Measurements from ENCODE around the gene OSBP2.

Gene OSBP2

GRCh38 chr22:30694640-30695350 lies at the start of gene OSBP2:
Gene OSBP2 (plus strand): TSS chr22:30694874. CDS start chr22:30694910, 36 bp downstream.
- H3K4me1 Mint-ChIP-seq, result peaks cover 5% of the 10 kb centered on the region in 2 donors
- DNase-seq (no peak), ATAC-seq (replicated peaks) (peak; percentile 62)
- H3K36me3 Mint-ChIP-seq, result no peaks in the 10 kb centered on the region
- H3K27me3 Mint-ChIP-seq, result peaks cover 43 to 63% of the 10 kb centered on the region in 2 donors
- peak within 1 kb of the TSS; percentile 59 for H3K27ac Mint-ChIP-seq
- no peaks in the 10 kb centered on the region for H3K9me3 Mint-ChIP-seq
- H3K4me3 Mint-ChIP-seq, result peak within 1 kb of the TSS; percentile 87 to 88

GRCh38 chr22:30646518-30647160 lies 48.0 kb upstream of the OSBP2 start:
- Mint-ChIP-seq H3K27me3 (no peaks in the 10 kb centered on the region), H3K36me3 (peaks cover 0 to 4% of the 10 kb centered on the region in 2 donors), H3K4me3 (no peak overlapping the region), H3K4me1 (peaks cover 17 to 30% of the 10 kb centered on the region in 2 donors), H3K9me3 (no peaks in the 10 kb centered on the region), H3K27ac (no peak overlapping the region)
- ATAC-seq (replicated peaks) (no peak), DNase-seq (no peak)

- no peak for DNase-seq
- no peaks in the 10 kb centered on the region for H3K27me3 Mint-ChIP-seq
- no peak for ATAC-seq (replicated peaks)
- H3K36me3 Mint-ChIP-seq, result peaks cover 0 to 4% of the 10 kb centered on the region in 2 donors
- no peak overlapping the region for H3K4me3 Mint-ChIP-seq
- H3K4me1 Mint-ChIP-seq, result peaks cover 17 to 30% of the 10 kb centered on the region in 2 donors
- no peaks in the 10 kb centered on the region for H3K9me3 Mint-ChIP-seq
- no peak overlapping the region for H3K27ac Mint-ChIP-seq
Measured at GRCh38 chr22:30647536-30647935, 47.1 kb upstream of the OSBP2 start.

GRCh38 chr22:30648825-30649224 lies 45.8 kb upstream of the OSBP2 start:
- no peak for DNase-seq
- Mint-ChIP-seq H3K4me1 (peaks cover 11 to 30% of the 10 kb centered on the region in 2 donors), H3K27me3 (no peaks in the 10 kb centered on the region), H3K27ac (peak overlapping the region; percentile 76), H3K4me3 (no peak overlapping the region), H3K36me3 (peaks cover 0 to 4% of the 10 kb centered on the region in 2 donors), H3K9me3 (no peaks in the 10 kb centered on the region)
- no peak for ATAC-seq (replicated peaks)

GRCh38 chr22:30649430-30650007 lies 45.2 kb upstream of the OSBP2 start:
- peak; percentile 100 for ATAC-seq (replicated peaks)
- Mint-ChIP-seq H3K27ac (peak overlapping the region; percentile 79), H3K36me3 (peaks cover 3 to 9% of the 10 kb centered on the region in 2 donors), H3K9me3 (no peaks in the 10 kb centered on the region), H3K27me3 (no peaks in the 10 kb centered on the region), H3K4me1 (peaks cover 11 to 30% of the 10 kb centered on the region in 2 donors), H3K4me3 (no peak overlapping the region)
- peak; percentile 73 for DNase-seq

GRCh38 chr22:30650508-30651116 lies 44.1 kb upstream of the OSBP2 start:
- no peaks in the 10 kb centered on the region for H3K9me3 Mint-ChIP-seq
- DNase-seq (no peak), ATAC-seq (replicated peaks) (no peak)
- H3K27ac Mint-ChIP-seq, result peak overlapping the region; percentile 47
- H3K27me3 Mint-ChIP-seq, result no peaks in the 10 kb centered on the region
- no peak overlapping the region for H3K4me3 Mint-ChIP-seq
- peaks cover 11 to 30% of the 10 kb centered on the region in 2 donors for H3K4me1 Mint-ChIP-seq
- H3K36me3 Mint-ChIP-seq, result peaks cover 11 to 16% of the 10 kb centered on the region in 2 donors

- ATAC-seq (replicated peaks) (no peak), DNase-seq (no peak)
- no peaks in the 10 kb centered on the region for H3K9me3 Mint-ChIP-seq
- peaks cover 11 to 17% of the 10 kb centered on the region in 2 donors for H3K36me3 Mint-ChIP-seq
- no peak overlapping the region for H3K4me3 Mint-ChIP-seq
- no peaks in the 10 kb centered on the region for H3K27me3 Mint-ChIP-seq
- H3K4me1 Mint-ChIP-seq, result peaks cover 11 to 30% of the 10 kb centered on the region in 2 donors
- H3K27ac Mint-ChIP-seq, result no peak overlapping the region
Measured at GRCh38 chr22:30652852-30653251, 41.8 kb upstream of the OSBP2 start.

GRCh38 chr22:30654361-30654760 lies 40.3 kb upstream of the OSBP2 start:
- Mint-ChIP-seq H3K4me1 (peaks cover 4 to 16% of the 10 kb centered on the region in 2 donors), H3K36me3 (peaks cover 17 to 22% of the 10 kb centered on the region in 2 donors), H3K9me3 (no peaks in the 10 kb centered on the region), H3K27me3 (no peaks in the 10 kb centered on the region), H3K27ac (no peak overlapping the region), H3K4me3 (no peak overlapping the region)
- no peak for ATAC-seq (replicated peaks)
- no peak for DNase-seq

- Mint-ChIP-seq H3K9me3 (no peaks in the 10 kb centered on the region), H3K27me3 (no peaks in the 10 kb centered on the region), H3K36me3 (peaks cover 21 to 29% of the 10 kb centered on the region in 2 donors), H3K4me3 (no peak overlapping the region), H3K27ac (no peak overlapping the region), H3K4me1 (peaks cover 0 to 4% of the 10 kb centered on the region in 2 donors)
- ATAC-seq (replicated peaks), result no peak
- no peak for DNase-seq
Measured at GRCh38 chr22:30655532-30655931, 39.1 kb upstream of the OSBP2 start.

GRCh38 chr22:30662040-30662439 lies 32.6 kb upstream of the OSBP2 start:
- H3K27me3 Mint-ChIP-seq, result no peaks in the 10 kb centered on the region
- H3K4me1 Mint-ChIP-seq, result peaks cover 8 to 11% of the 10 kb centered on the region in 2 donors
- no peak overlapping the region for H3K4me3 Mint-ChIP-seq
- H3K9me3 Mint-ChIP-seq, result no peaks in the 10 kb centered on the region
- no peak overlapping the region for H3K27ac Mint-ChIP-seq
- DNase-seq (no peak), ATAC-seq (replicated peaks) (no peak)
- peaks cover 31 to 44% of the 10 kb centered on the region in 2 donors for H3K36me3 Mint-ChIP-seq

GRCh38 chr22:30664798-30665197 lies 29.9 kb upstream of the OSBP2 start:
- Mint-ChIP-seq H3K9me3 (no peaks in the 10 kb centered on the region), H3K4me3 (no peak overlapping the region), H3K27me3 (peaks cover 5 to 8% of the 10 kb centered on the region in 2 donors), H3K27ac (no peak overlapping the region), H3K36me3 (peaks cover 28 to 32% of the 10 kb centered on the region in 2 donors), H3K4me1 (peaks cover 15 to 18% of the 10 kb centered on the region in 2 donors)
- no peak for ATAC-seq (replicated peaks)
- no peak for DNase-seq

GRCh38 chr22:30665266-30665665 lies 29.4 kb upstream of the OSBP2 start:
- ATAC-seq (replicated peaks) (no peak), DNase-seq (no peak)
- Mint-ChIP-seq H3K27me3 (peaks cover 5 to 8% of the 10 kb centered on the region in 2 donors), H3K4me1 (peaks cover 17 to 18% of the 10 kb centered on the region in 2 donors), H3K9me3 (no peaks in the 10 kb centered on the region), H3K36me3 (peaks cover 24 to 28% of the 10 kb centered on the region in 2 donors), H3K27ac (no peak overlapping the region), H3K4me3 (no peak overlapping the region)

- no peaks in the 10 kb centered on the region for H3K9me3 Mint-ChIP-seq
- ATAC-seq (replicated peaks) (no peak), DNase-seq (no peak)
- no peak overlapping the region for H3K27ac Mint-ChIP-seq
- H3K36me3 Mint-ChIP-seq, result peaks cover 23 to 27% of the 10 kb centered on the region in 2 donors
- peaks cover 5 to 8% of the 10 kb centered on the region in 2 donors for H3K27me3 Mint-ChIP-seq
- no peak overlapping the region for H3K4me3 Mint-ChIP-seq
- H3K4me1 Mint-ChIP-seq, result peaks cover 18 to 20% of the 10 kb centered on the region in 2 donors
Measured at GRCh38 chr22:30665786-30666185, 28.9 kb upstream of the OSBP2 start.

- peaks cover 20 to 21% of the 10 kb centered on the region in 2 donors for H3K36me3 Mint-ChIP-seq
- DNase-seq (no peak), ATAC-seq (replicated peaks) (peak in 1 of 2 donors; percentile 3)
- H3K9me3 Mint-ChIP-seq, result no peaks in the 10 kb centered on the region
- H3K4me1 Mint-ChIP-seq, result peaks cover 18 to 20% of the 10 kb centered on the region in 2 donors
- peaks cover 5 to 8% of the 10 kb centered on the region in 2 donors for H3K27me3 Mint-ChIP-seq
- peak overlapping the region; percentile 98 for H3K4me3 Mint-ChIP-seq
- peak overlapping the region; percentile 72 for H3K27ac Mint-ChIP-seq
Measured at GRCh38 chr22:30667107-30667493, 27.6 kb upstream of the OSBP2 start.
